T-cell (primary cell): ENCODE data around the gene PIP4K2C. TPM values are rescaled to one million over a fixed set of nuclear protein-coding genes. Genes with fewer than 3 reads are reported as not detected.
"Not testable (repeated sequence)": the region's sequence is repeated elsewhere in the genome, so short reads cannot be mapped to it uniquely, and the experiment has no call there.

ENCODE experiments used
- ATAC-seq, 4 experiments: fragments of 200-7000 bp in 3 of 4; fragments of 150-1000 bp in 1 of 4; cut with Tn5 transposase; replicated peaks in 1 of 4; 1 replicate in 3 of 4; 2 replicates in 1 of 4; pipeline ENCODE4 v1.10.0; 2021; ENCODE audit warnings: moderate library complexity in 3 of 4, mild to moderate bottlenecking in 2 of 4, moderate number of reproducible peaks in 1 of 4
- CTCF ChIA-PET, 2 donors: fragments of 300-600 bp; sonication (Branson Sonifier 250); formaldehyde crosslinking; loops; one replicate each; lab custom pipeline; 2022; ENCODE audit warnings: antibody characterized with exemption in 2 of 2; lab: Charles Lee
- POLR2A ChIA-PET, 2 donors: fragments of 300-600 bp; sonication (Branson Sonifier 250); formaldehyde crosslinking; loops; one replicate each; lab custom pipeline; 2022; ENCODE audit warnings: antibody characterized with exemption in 2 of 2; lab: Charles Lee
- DNase-seq, 35 experiments: peaks; one replicate each; pipeline versions ENCODE4 v3.0.0 to v3.0.0-alpha.2; 2013 to 2023
- H3K27ac ChIP-seq: one replicate; pipeline ENCODE4 v1.5.1; 2013; ENCODE audit warnings: low read length
- H3K27me3 ChIP-seq, 2 experiments: replicated peaks in 1 of 2; 1 replicate in 1 of 2; 2 replicates in 1 of 2; pipeline versions ENCODE4 v1.6.1 to v1.7.0; 2013; ENCODE audit warnings: low read length in 1 of 2, mixed read lengths in 1 of 2; ENCODE audit not compliant: control insufficient read depth in 2 of 2, insufficient read depth in 2 of 2; ENCODE audit errors: extremely low read depth in 1 of 2
- H3K36me3 ChIP-seq, 2 donors: 1 replicate in 1 of 2; 2 replicates in 1 of 2; pipeline versions ENCODE4 v1.6.1 to v1.7.0; 2013; ENCODE audit warnings: low read length in 1 of 2; ENCODE audit not compliant: control insufficient read depth in 2 of 2, insufficient read depth in 1 of 2; ENCODE audit errors: extremely low read depth in 1 of 2
- H3K4me1 ChIP-seq, 2 experiments: 1 replicate in 1 of 2; 2 replicates in 1 of 2; pipeline versions ENCODE4 v1.6.1 to v1.7.0; 2013; ENCODE audit warnings: low read length in 2 of 2, mixed read lengths in 1 of 2; ENCODE audit not compliant: insufficient read depth in 2 of 2, control insufficient read depth in 1 of 2; ENCODE audit errors: extremely low read depth in 1 of 2
- H3K4me3 ChIP-seq, 2 donors: 1 replicate in 1 of 2; 2 replicates in 1 of 2; pipeline versions ENCODE4 v1.5.1 to v1.7.0; 2013; ENCODE audit warnings: mild to moderate bottlenecking in 2 of 2, low read length in 1 of 2, moderate library complexity in 1 of 2; ENCODE audit not compliant: control insufficient read depth in 1 of 2; ENCODE audit errors: extremely low read depth in 1 of 2
- H3K9me3 ChIP-seq: 2 replicates; pipeline ENCODE4 v1.7.0; 2013
- H3K27ac Mint-ChIP-seq, 2 donors: one replicate each; pipeline ENCODE4 v1.8.0; 2020 to 2021; ENCODE audit warnings: mild to moderate bottlenecking in 2 of 2, mixed read lengths in 2 of 2
- H3K27me3 Mint-ChIP-seq, 2 donors: one replicate each; pipeline ENCODE4 v1.8.0; 2021 to 2022; ENCODE audit warnings: mixed read lengths in 2 of 2
- H3K36me3 Mint-ChIP-seq: one replicate; pipeline ENCODE4 v1.8.0; 2021; ENCODE audit warnings: mixed read lengths
- H3K4me1 Mint-ChIP-seq, 3 donors: one replicate each; pipeline ENCODE4 v1.8.0; 2020 to 2022; ENCODE audit warnings: mixed read lengths in 3 of 3, mild to moderate bottlenecking in 1 of 3
- H3K4me3 Mint-ChIP-seq, 3 donors: one replicate each; pipeline ENCODE4 v1.8.0; 2020 to 2022; ENCODE audit warnings: mild to moderate bottlenecking in 3 of 3, mixed read lengths in 3 of 3, moderate library complexity in 3 of 3
- H3K9me3 Mint-ChIP-seq, 3 donors: one replicate each; pipeline ENCODE4 v1.8.0; 2020 to 2022; ENCODE audit warnings: mixed read lengths in 3 of 3
- WGBS: methylation state at CpG from one replicate; pipeline ENCODE4 v1.1.5; 2013; ENCODE audit warnings: missing lambda C conversion rate; ENCODE audit not compliant: insufficient coverage; 5-methylcytosine and 5-hydroxymethylcytosine counted together
- total RNA-seq, 35 experiments: library from RNA in 6 of 35; stranded (reverse) in 6 of 35; fragments of 120-200 nt in 1 of 35; gene quantifications; one replicate each; pipeline versions ENCODE4 v1.2.1 to v1.2.4 and lab custom pipeline; 2013 to 2026

PIP4K2C gene
- total RNA-seq, 5 donors from 2014 or later (not counting 1 experiment from before 2014, with no cell fraction given) = 21.7 to 30.9 (median 27.9) TPM

- Histone ChIP-seq H3K27me3 (peaks cover 7 to 16% of the 10 kb centered on the region in 2 experiments), H3K27ac (no peak overlapping the region), H3K4me1 (peaks cover 2 to 10% of the 10 kb centered on the region in 2 experiments), H3K4me3 (no peak overlapping the region), H3K36me3 (no peaks in the 10 kb centered on the region), H3K9me3 (no peaks in the 10 kb centered on the region)
- Mint-ChIP-seq H3K27ac (no peak overlapping the region), H3K36me3 (no peaks in the 10 kb centered on the region), H3K4me3 (no peak overlapping the region), H3K27me3 (peaks cover 0 to 6% of the 10 kb centered on the region in 2 donors), H3K4me1 (peaks cover 9 to 11% (median 11%) of the 10 kb centered on the region in 3 donors), H3K9me3 (no peaks in the 10 kb centered on the region)
- ATAC-seq (no peak), DNase-seq (no peak)
- WGBS = no CpG with 5 or more reads among the region's 2 CpGs
- ChIA-PET CTCF (no interaction called here), POLR2A (no interaction called here)
These were observed 36.5 kb upstream of the PIP4K2C start for GRCh38 chr12:57554453-57554852.

GRCh38 chr12:57554897-57555296, 36.1 kb upstream of the PIP4K2C start:
- H3K27me3 ChIP-seq = peaks cover 6 to 12% of the 10 kb centered on the region in 2 experiments
- CTCF ChIA-PET = no interaction called here
- no peaks in the 10 kb centered on the region for H3K9me3 ChIP-seq
- H3K36me3 ChIP-seq = no peaks in the 10 kb centered on the region
- H3K4me3 Mint-ChIP-seq = no peak overlapping the region
- no peaks in the 10 kb centered on the region for H3K9me3 Mint-ChIP-seq
- no peak overlapping the region for H3K27ac ChIP-seq
- no CpG with 5 or more reads among the region's 1 CpG for WGBS
- peaks cover 0 to 7% of the 10 kb centered on the region in 2 experiments for H3K4me1 ChIP-seq
- H3K4me3 ChIP-seq = no peak overlapping the region
- peaks cover 0 to 6% of the 10 kb centered on the region in 2 donors for H3K27me3 Mint-ChIP-seq
- H3K4me1 Mint-ChIP-seq = peaks cover 8 to 11% (median 9%) of the 10 kb centered on the region in 3 donors
- DNase-seq = no peak
- H3K27ac Mint-ChIP-seq = no peak overlapping the region
- no peak for ATAC-seq
- POLR2A ChIA-PET = no interaction called here
- H3K36me3 Mint-ChIP-seq = no peaks in the 10 kb centered on the region

GRCh38 chr12:57558864-57559263, 32.1 kb upstream of the PIP4K2C start:
- DNase-seq (no peak), ATAC-seq (no peak)
- Mint-ChIP-seq H3K27ac (no peak overlapping the region), H3K36me3 (no peaks in the 10 kb centered on the region), H3K4me3 (no peak overlapping the region), H3K4me1 (no peaks in the 10 kb centered on the region), H3K9me3 (no peaks in the 10 kb centered on the region), H3K27me3 (peaks cover 8 to 10% of the 10 kb centered on the region in 2 donors)
- CTCF ChIA-PET = interaction anchor here in 1 of 2 donors (0.5 kb wide), 1 partner anchor 57 kb away, joined by 6 read pairs; no protein-coding TSS in a partner anchor
- Histone ChIP-seq H3K4me3 (no peak overlapping the region), H3K4me1 (no peaks in the 10 kb centered on the region), H3K9me3 (no peaks in the 10 kb centered on the region), H3K27ac (no peak overlapping the region), H3K27me3 (peaks cover 3 to 4% of the 10 kb centered on the region in 2 experiments), H3K36me3 (no peaks in the 10 kb centered on the region)
- no CpG with 5 or more reads among the region's 4 CpGs for WGBS
- POLR2A ChIA-PET = no interaction called here

GRCh38 chr12:57560516-57560915, 30.5 kb upstream of the PIP4K2C start:
- Histone ChIP-seq H3K27me3 (peaks cover 3 to 4% of the 10 kb centered on the region in 2 experiments), H3K4me1 (no peaks in the 10 kb centered on the region), H3K27ac (no peak overlapping the region), H3K36me3 (no peaks in the 10 kb centered on the region), H3K9me3 (no peaks in the 10 kb centered on the region), H3K4me3 (no peak overlapping the region)
- no peak overlapping the region for H3K4me3 Mint-ChIP-seq
- H3K9me3 Mint-ChIP-seq = no peaks in the 10 kb centered on the region
- ChIA-PET CTCF (no interaction called here), POLR2A (no interaction called here)
- peaks cover 10 to 19% of the 10 kb centered on the region in 2 donors for H3K27me3 Mint-ChIP-seq
- H3K27ac Mint-ChIP-seq = no peak overlapping the region
- no CpG with 5 or more reads among the region's 2 CpGs for WGBS
- ATAC-seq = no peak
- H3K4me1 Mint-ChIP-seq = no peaks in the 10 kb centered on the region
- no peak for DNase-seq
- H3K36me3 Mint-ChIP-seq = no peaks in the 10 kb centered on the region

GRCh38 chr12:57561117-57561516, 29.9 kb upstream of the PIP4K2C start:
- H3K27me3 ChIP-seq, H3K27ac ChIP-seq, H3K4me1 ChIP-seq, H3K9me3 ChIP-seq, H3K36me3 Mint-ChIP-seq, ATAC-seq, H3K4me1 Mint-ChIP-seq, H3K4me3 ChIP-seq, POLR2A ChIA-PET, H3K9me3 Mint-ChIP-seq, H3K27ac Mint-ChIP-seq, H3K4me3 Mint-ChIP-seq, CTCF ChIA-PET, DNase-seq, H3K36me3 ChIP-seq: not testable (repeated sequence)
- no CpG with 5 or more reads among the region's 1 CpG for WGBS
- peaks cover 10 to 19% of the 10 kb centered on the region in 2 donors for H3K27me3 Mint-ChIP-seq

- Histone ChIP-seq H3K36me3 (no peaks in the 10 kb centered on the region), H3K4me3 (no peak overlapping the region), H3K27ac (no peak overlapping the region), H3K9me3 (no peaks in the 10 kb centered on the region), H3K27me3 (peaks cover 6 to 8% of the 10 kb centered on the region in 2 experiments), H3K4me1 (no peaks in the 10 kb centered on the region)
- H3K27me3 Mint-ChIP-seq = peaks cover 10 to 19% of the 10 kb centered on the region in 2 donors
- H3K27ac Mint-ChIP-seq = no peak overlapping the region
- H3K4me1 Mint-ChIP-seq = no peaks in the 10 kb centered on the region
- H3K4me3 Mint-ChIP-seq = no peak overlapping the region
- H3K36me3 Mint-ChIP-seq = no peaks in the 10 kb centered on the region
- ChIA-PET CTCF (no interaction called here), POLR2A (interaction anchor here in 1 of 2 donors (0.7 kb wide), 1 partner anchor 19 kb away, joined by 6 read pairs; no protein-coding TSS in a partner anchor)
- ATAC-seq (no peak), DNase-seq (no peak)
- no peaks in the 10 kb centered on the region for H3K9me3 Mint-ChIP-seq
- WGBS = no CpG with 5 or more reads among the region's 4 CpGs
These were observed 27.6 kb upstream of the PIP4K2C start for GRCh38 chr12:57563358-57563757.
